IPS-NIHi7 (cell line): Measurements from ENCODE around the gene CGRRF1.

ENCODE experiments used
- DNase-seq: peaks from one replicate; pipeline ENCODE4 v3.0.0; 2012; ENCODE audit warnings: mixed read lengths; ENCODE audit errors: extremely low spot score

Gene CGRRF1

GRCh38 chr14:54548491-54548890, 38.8 kb downstream of the CGRRF1 start:
- no peak for DNase-seq

- DNase-seq: peak; percentile 32
These were observed 40.2 kb downstream of the CGRRF1 start for GRCh38 chr14:54549862-54550261.

GRCh38 chr14:54550514-54550913, 40.8 kb downstream of the CGRRF1 start:
- no peak for DNase-seq

GRCh38 chr14:54554401-54554800, 44.7 kb downstream of the CGRRF1 start:
- no peak for DNase-seq

GRCh38 chr14:54555651-54556050, 45.9 kb downstream of the CGRRF1 start:
- no peak for DNase-seq

GRCh38 chr14:54556535-54556934, 46.8 kb downstream of the CGRRF1 start:
- no peak for DNase-seq

- DNase-seq: no peak
These were observed 52.6 kb downstream of the CGRRF1 start for GRCh38 chr14:54562334-54562733.

GRCh38 chr14:54564071-54564867, 54.6 kb downstream of the CGRRF1 start:
- DNase-seq: no peak

- DNase-seq: peak; percentile 83
These were observed 55.4 kb downstream of the CGRRF1 start for GRCh38 chr14:54564868-54565784.

- DNase-seq: peak; percentile 79
These were observed 56.2 kb downstream of the CGRRF1 start for GRCh38 chr14:54565785-54566409.

GRCh38 chr14:54566410-54567223, 56.9 kb downstream of the CGRRF1 start, which contains the start of gene SAMD4A:
SAMD4A (plus strand) TSS chr14:54567128; CDS start chr14:54567917, 789 bp downstream.
- peak; percentile 62 for DNase-seq

GRCh38 chr14:54567224-54567638, 57.5 kb downstream of the CGRRF1 start:
- DNase-seq: peak; percentile 41

GRCh38 chr14:54567639-54568561, 58.2 kb downstream of the CGRRF1 start:
- peak; percentile 41 for DNase-seq

- DNase-seq: no peak
These were observed 59.3 kb downstream of the CGRRF1 start for GRCh38 chr14:54568821-54569595.

GRCh38 chr14:54570047-54570446, 60.3 kb downstream of the CGRRF1 start:
- no peak for DNase-seq

GRCh38 chr14:54570631-54571415, 61.1 kb downstream of the CGRRF1 start:
- no peak for DNase-seq

GRCh38 chr14:54572316-54572715, 62.6 kb downstream of the CGRRF1 start:
- DNase-seq: peak; percentile 56

GRCh38 chr14:54574528-54574927, 64.8 kb downstream of the CGRRF1 start:
- DNase-seq: no peak
